SK-N-SH (cell line): ENCODE data around the gene RNF7. TPM values are rescaled to one million over a fixed set of nuclear protein-coding genes. Genes with fewer than 3 reads are reported as not detected.

Experiments
- CTCF ChIA-PET: fragments of 300-600, 350-600 bp; formaldehyde crosslinking; extraction: SDS; loops from one replicate; lab custom pipeline; 2021; lab: Yijun Ruan, JAX
- POLR2A ChIA-PET: fragments of 350-600 bp; sonication (Branson Sonifier 250); formaldehyde crosslinking; extraction: SDS; loops from one replicate; lab custom pipeline; 2020; ENCODE audit warnings: antibody characterized with exemption, inconsistent platforms; lab: Yijun Ruan, JAX
- DNase-seq: peaks from one replicate; pipeline ENCODE4 v3.0.0; 2012
- H2AFZ ChIP-seq: fragments of 200-600 bp; sonication (generic); 2 replicates; pipeline ENCODE4 v1.8.1; 2016; ENCODE audit warnings: antibody characterized with exemption, mild to moderate bottlenecking, low read depth
- H3F3A ChIP-seq: fragments of 200-600 bp; sonication (generic); replicated peaks from 2 replicates; pipeline ENCODE3; 2016; ENCODE audit warnings: antibody characterized with exemption, mild to moderate bottlenecking; ENCODE audit not compliant: insufficient read depth
- H3K27ac ChIP-seq, 2 experiments: fragments of 200-500 bp in 1 of 2; fragments of 200-600 bp in 1 of 2; sonication (Bioruptor generic) in 1 of 2; sonication (generic), shearing (Covaris generic) in 1 of 2; 2 replicates each; pipeline versions ENCODE4 v1.5.1 to v1.6.1; 2014 to 2016; ENCODE audit warnings: low read depth in 2 of 2, inconsistent platforms in 1 of 2, low read length in 1 of 2, mild to moderate bottlenecking in 1 of 2, mixed read lengths in 1 of 2
- H3K27me3 ChIP-seq: fragments of 200-600 bp; sonication (generic), shearing (Covaris generic); 2 replicates; pipeline ENCODE4 v1.6.1; 2016; ENCODE audit warnings: mixed run types; ENCODE audit not compliant: insufficient read depth
- H3K36me3 ChIP-seq, 2 experiments: fragments of 200-500 bp in 1 of 2; fragments of 200-600 bp in 1 of 2; sonication (Bioruptor generic) in 1 of 2; sonication (generic) in 1 of 2; replicated peaks in 1 of 2; 2 replicates each; pipeline versions ENCODE3 to v1.5.1; 2014 to 2016; ENCODE audit warnings: low read length in 1 of 2, mild to moderate bottlenecking in 1 of 2; ENCODE audit not compliant: insufficient read depth in 2 of 2, control insufficient read depth in 1 of 2
- H3K4me1 ChIP-seq, 2 experiments: fragments of 200-500 bp in 1 of 2; fragments of 200-600 bp in 1 of 2; sonication (Bioruptor generic) in 1 of 2; sonication (generic), shearing (Covaris generic) in 1 of 2; 2 replicates each; pipeline versions ENCODE4 v1.5.1 to v1.6.1; 2014 to 2016; ENCODE audit warnings: low read depth in 1 of 2, low read length in 1 of 2, mixed run types in 1 of 2; ENCODE audit not compliant: insufficient read depth in 2 of 2, control insufficient read depth in 1 of 2
- H3K4me2 ChIP-seq: fragments of 200-600 bp; sonication (generic), shearing (Covaris generic); 2 replicates; pipeline ENCODE4 v1.6.1; 2017; ENCODE audit warnings: mixed run types
- H3K4me3 ChIP-seq, 2 experiments: fragments of 200-500 bp in 1 of 2; fragments of 200-600 bp in 1 of 2; sonication (Bioruptor generic) in 1 of 2; sonication (generic), shearing (Covaris generic) in 1 of 2; 2 replicates each; pipeline versions ENCODE4 v1.5.1 to v1.8.1; 2014 to 2016; ENCODE audit warnings: low read depth in 2 of 2, inconsistent platforms in 1 of 2, low read length in 1 of 2, mild to moderate bottlenecking in 1 of 2, mixed read lengths in 1 of 2, moderate library complexity in 1 of 2
- H3K79me2 ChIP-seq: fragments of 200-600 bp; sonication (generic); 2 replicates; pipeline ENCODE4 v1.8.1; 2017; ENCODE audit warnings: mild to moderate bottlenecking; ENCODE audit not compliant: insufficient read depth
- H3K9ac ChIP-seq: fragments of 200-600 bp; sonication (generic); 2 replicates; pipeline ENCODE4 v1.6.1; 2017; ENCODE audit warnings: mixed run types
- H3K9me2 ChIP-seq: fragments of 200-600 bp; sonication (generic); 2 replicates; pipeline ENCODE4 v1.6.1; 2017; ENCODE audit warnings: mixed run types
- H3K9me3 ChIP-seq: fragments of 200-600 bp; sonication (generic); 2 replicates; pipeline ENCODE4 v1.6.1; 2017; ENCODE audit warnings: mixed run types, mild to moderate bottlenecking, moderate library complexity
- H4K20me1 ChIP-seq: fragments of 200-600 bp; sonication (generic); 2 replicates; pipeline ENCODE4 v1.6.1; 2017; ENCODE audit warnings: mild to moderate bottlenecking, mixed run types; ENCODE audit not compliant: insufficient read depth
- CHD2 ChIP-seq: fragments of 150-350 bp; IDR thresholded peaks from 2 replicates; pipeline ENCODE4 v1.6.1; 2018; ENCODE audit warnings: low read length; ENCODE audit not compliant: partially characterized antibody
- EP300 ChIP-seq, 2 experiments: IDR thresholded peaks; 2 replicates each; pipeline versions ENCODE4 v1.4.0 to v1.6.1; 2012; ENCODE audit warnings: borderline replicate concordance in 1 of 2, low read depth in 1 of 2, low read length in 1 of 2
- EZH2phosphoT487 ChIP-seq: fragments of 200-600 bp; sonication (generic); IDR thresholded peaks from 2 replicates; pipeline ENCODE4 v1.6.1; 2017; ENCODE audit warnings: low read depth, mixed run types, mild to moderate bottlenecking, antibody characterized with exemption, moderate library complexity, borderline replicate concordance
- FOXJ3 ChIP-seq: sonication (generic); formaldehyde crosslinking; IDR thresholded peaks from 2 replicates; pipeline ENCODE4 v1.5.1; 2020; ENCODE audit warnings: mild to moderate bottlenecking, missing genetic modification reagents
- FOXM1 ChIP-seq: IDR thresholded peaks from 2 replicates; pipeline ENCODE4 v1.4.0; 2012; ENCODE audit warnings: low read depth, mild to moderate bottlenecking
- GABPA ChIP-seq: IDR thresholded peaks from 2 replicates; pipeline ENCODE4 v1.4.0; 2012; ENCODE audit warnings: low read depth, mild to moderate bottlenecking
- GATA2 ChIP-seq: sonication (generic); formaldehyde crosslinking; IDR thresholded peaks from 2 replicates; pipeline ENCODE4 v1.5.0; 2020; ENCODE audit warnings: mild to moderate bottlenecking, missing genetic modification reagents
- MEF2A ChIP-seq: IDR thresholded peaks from 2 replicates; pipeline ENCODE4 v1.4.0; 2012; ENCODE audit warnings: low read depth, borderline replicate concordance
- MXI1 ChIP-seq: IDR thresholded peaks from 2 replicates; pipeline ENCODE4 v1.6.1; 2012; ENCODE audit warnings: mild to moderate bottlenecking, low read depth, low read length, improper control_type of control experiment
- NFIC ChIP-seq: IDR thresholded peaks from 2 replicates; pipeline ENCODE4 v1.4.0; 2012; ENCODE audit warnings: borderline replicate concordance
- NRF1 ChIP-seq: IDR thresholded peaks from 2 replicates; pipeline ENCODE4 v1.6.1; 2012; ENCODE audit warnings: low read depth, mild to moderate bottlenecking, low read length
- RAD21 ChIP-seq: IDR thresholded peaks from 2 replicates; pipeline ENCODE4 v1.6.1; 2012; ENCODE audit warnings: mild to moderate bottlenecking, low read length
- RCOR1 ChIP-seq: fragments of 150-350 bp; IDR thresholded peaks from 2 replicates; pipeline ENCODE4 v1.6.1; 2017; ENCODE audit warnings: antibody characterized with exemption, low read length
- RFX5 ChIP-seq: IDR thresholded peaks from 2 replicates; pipeline ENCODE4 v1.6.1; 2012; ENCODE audit warnings: mild to moderate bottlenecking, improper control_type of control experiment, low read length
- SIN3A ChIP-seq: IDR thresholded peaks from 2 replicates; pipeline ENCODE4 v1.6.1; 2012; ENCODE audit warnings: low read depth, mild to moderate bottlenecking, low read length, moderate library complexity, borderline replicate concordance
- SMC3 ChIP-seq: IDR thresholded peaks from 2 replicates; pipeline ENCODE4 v1.6.1; 2012; ENCODE audit warnings: low read depth, low read length, improper control_type of control experiment
- TEAD4 ChIP-seq: IDR thresholded peaks from 2 replicates; pipeline ENCODE4 v1.4.0; 2012; ENCODE audit warnings: mild to moderate bottlenecking, borderline replicate concordance; ENCODE audit not compliant: insufficient read depth
- YY1 ChIP-seq: IDR thresholded peaks from 2 replicates; pipeline ENCODE4 v1.4.0; 2012; ENCODE audit warnings: low read depth, mild to moderate bottlenecking
- WGBS: methylation state at CpG from one replicate; pipeline ENCODE4 v1.1.6; 2017; ENCODE audit warnings: low lambda C conversion rate; 5-methylcytosine and 5-hydroxymethylcytosine counted together
- polyA plus RNA-seq, 3 experiments: library from polyadenylated mRNA; depleted of rRNA; stranded (reverse); fragments of >200 nt; gene quantifications; 2 replicates each; pipeline ENCODE4 v1.2.3, GENCODE V29; 2012
- TF ChIP-seq, protein P1 (sequence below): fragments of 150-350 bp; IDR thresholded peaks from 2 replicates; pipeline ENCODE4 v1.6.1; 2017; ENCODE audit warnings: antibody characterized with exemption, low read length, low read depth, borderline replicate concordance
- TF ChIP-seq, protein P2 (sequence below): IDR thresholded peaks from 2 replicates; pipeline ENCODE4 v1.4.0; 2012; ENCODE audit warnings: low read depth, borderline replicate concordance
- TF ChIP-seq, protein P3 (sequence below): IDR thresholded peaks from 2 replicates; pipeline ENCODE4; 2012
- TF ChIP-seq, protein P4 (sequence below): fragments of 150-350 bp; IDR thresholded peaks from 2 replicates; pipeline ENCODE4 v1.6.1; 2016; ENCODE audit warnings: mild to moderate bottlenecking, low read depth, low read length

Gene RNF7
- polyA plus RNA-seq, 1 of the 3 experiments (the other 2 are of a cell fraction): 77.1 TPM

DNA sequence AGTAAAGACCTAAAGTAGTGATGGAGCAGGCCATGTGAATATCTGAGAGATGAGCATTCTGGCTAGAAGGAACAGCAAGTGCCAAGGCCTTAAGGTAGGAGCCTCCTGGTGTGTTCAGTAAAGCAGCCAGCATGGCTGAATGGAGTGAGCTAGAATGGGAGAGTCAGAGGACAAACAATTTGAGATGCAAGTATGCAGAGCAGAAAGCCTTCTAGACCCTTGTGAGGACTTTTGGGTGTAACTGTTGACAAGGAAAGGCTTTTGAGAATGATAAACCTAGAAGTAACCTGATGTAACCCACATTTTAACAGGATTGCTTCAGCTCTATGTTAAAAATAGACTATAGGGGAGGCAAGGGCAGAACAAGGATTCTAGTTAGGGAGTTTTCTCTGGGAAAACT lies 14.8 kb upstream of the RNF7 start:
- H3K79me2 ChIP-seq: no peaks in the 10 kb centered on the region
- POLR2A ChIA-PET: no interaction called here
- H3K4me1 ChIP-seq: no peaks in the 10 kb centered on the region
- no peaks in the 10 kb centered on the region for H3K27me3 ChIP-seq
- TF ChIP-seq EP300 (IDR thresholded peaks at IDR 0.05; ENCODE audit: borderline replicate concordance in 1 of 2, low read depth in 1 of 2, low read length in 1 of 2): no peak
- TF ChIP-seq CHD2: no peak
- no peak for TF ChIP-seq FOXJ3
- TF ChIP-seq, protein P1, sequence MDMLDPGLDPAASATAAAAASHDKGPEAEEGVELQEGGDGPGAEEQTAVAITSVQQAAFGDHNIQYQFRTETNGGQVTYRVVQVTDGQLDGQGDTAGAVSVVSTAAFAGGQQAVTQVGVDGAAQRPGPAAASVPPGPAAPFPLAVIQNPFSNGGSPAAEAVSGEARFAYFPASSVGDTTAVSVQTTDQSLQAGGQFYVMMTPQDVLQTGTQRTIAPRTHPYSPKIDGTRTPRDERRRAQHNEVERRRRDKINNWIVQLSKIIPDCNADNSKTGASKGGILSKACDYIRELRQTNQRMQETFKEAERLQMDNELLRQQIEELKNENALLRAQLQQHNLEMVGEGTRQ: no peak
- no peak for TF ChIP-seq FOXM1
- no peaks in the 10 kb centered on the region for H3K9me2 ChIP-seq
- no peak overlapping the region for H3K4me3 ChIP-seq
- H4K20me1 ChIP-seq: no peaks in the 10 kb centered on the region
- CTCF ChIA-PET: interaction anchor here (1.0 to 2.8 kb wide), 2 partner anchors 14 to 15 kb away, joined by 3 to 8 read pairs; partner anchors contain the start of gene RNF7
- H3K9ac ChIP-seq: no peak overlapping the region
- H3K27ac ChIP-seq: no peak overlapping the region
- H3F3A ChIP-seq: no peaks in the 10 kb centered on the region
- H3K36me3 ChIP-seq: no peaks in the 10 kb centered on the region
- DNase-seq: no peak
- H3K4me2 ChIP-seq: no peak overlapping the region
- no peaks in the 10 kb centered on the region for H3K9me3 ChIP-seq
- no peak overlapping the region for H2AFZ ChIP-seq

DNA sequence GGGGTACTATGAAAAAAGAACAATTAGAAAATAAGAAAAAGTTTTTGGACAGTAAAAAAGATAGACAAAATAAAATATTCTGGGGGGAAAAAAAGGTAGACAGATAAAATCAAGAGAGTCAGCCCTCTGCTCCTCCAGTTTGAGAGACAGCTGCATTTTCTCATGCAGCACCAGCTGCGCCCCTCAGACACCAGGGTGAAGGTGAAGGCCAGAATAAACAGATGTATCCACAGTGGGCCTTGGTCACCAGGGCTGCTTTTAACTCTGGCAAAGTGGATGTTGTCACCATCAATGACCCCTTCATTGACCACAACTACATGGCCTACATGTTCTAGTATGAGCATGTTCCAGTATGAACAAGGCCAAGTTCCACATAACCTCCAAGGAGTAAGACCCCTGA lies 13.9 kb upstream of the RNF7 start:
- Histone ChIP-seq H3K9me3 (no peaks in the 10 kb centered on the region), H3K27me3 (no peaks in the 10 kb centered on the region), H3K9ac (no peak overlapping the region), H2AFZ (no peak overlapping the region), H3K4me2 (no peak overlapping the region), H3K9me2 (no peaks in the 10 kb centered on the region), H4K20me1 (no peaks in the 10 kb centered on the region), H3K4me3 (no peak overlapping the region), H3F3A (no peaks in the 10 kb centered on the region), H3K4me1 (no peaks in the 10 kb centered on the region), H3K36me3 (no peaks in the 10 kb centered on the region), H3K79me2 (no peaks in the 10 kb centered on the region), H3K27ac (no peak overlapping the region)
- TF ChIP-seq RAD21 (no peak), RCOR1 (no peak), MXI1 (no peak), NRF1 (no peak), SIN3A (no peak), YY1 (no peak), FOXJ3 (no peak), NFIC (no peak), EZH2phosphoT487 (no peak), RFX5 (no peak), SMC3 (no peak), MEF2A (no peak), FOXM1 (no peak), CHD2 (no peak), GABPA (no peak), GATA2 (no peak), TEAD4 (no peak)
- TF ChIP-seq, protein P2, sequence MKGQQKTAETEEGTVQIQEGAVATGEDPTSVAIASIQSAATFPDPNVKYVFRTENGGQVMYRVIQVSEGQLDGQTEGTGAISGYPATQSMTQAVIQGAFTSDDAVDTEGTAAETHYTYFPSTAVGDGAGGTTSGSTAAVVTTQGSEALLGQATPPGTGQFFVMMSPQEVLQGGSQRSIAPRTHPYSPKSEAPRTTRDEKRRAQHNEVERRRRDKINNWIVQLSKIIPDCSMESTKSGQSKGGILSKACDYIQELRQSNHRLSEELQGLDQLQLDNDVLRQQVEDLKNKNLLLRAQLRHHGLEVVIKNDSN: no peak
- TF ChIP-seq, protein P3, sequence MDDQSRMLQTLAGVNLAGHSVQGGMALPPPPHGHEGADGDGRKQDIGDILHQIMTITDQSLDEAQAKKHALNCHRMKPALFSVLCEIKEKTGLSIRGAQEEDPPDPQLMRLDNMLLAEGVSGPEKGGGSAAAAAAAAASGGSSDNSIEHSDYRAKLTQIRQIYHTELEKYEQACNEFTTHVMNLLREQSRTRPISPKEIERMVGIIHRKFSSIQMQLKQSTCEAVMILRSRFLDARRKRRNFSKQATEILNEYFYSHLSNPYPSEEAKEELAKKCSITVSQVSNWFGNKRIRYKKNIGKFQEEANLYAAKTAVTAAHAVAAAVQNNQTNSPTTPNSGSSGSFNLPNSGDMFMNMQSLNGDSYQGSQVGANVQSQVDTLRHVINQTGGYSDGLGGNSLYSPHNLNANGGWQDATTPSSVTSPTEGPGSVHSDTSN: no peak
- TF ChIP-seq, protein P4, sequence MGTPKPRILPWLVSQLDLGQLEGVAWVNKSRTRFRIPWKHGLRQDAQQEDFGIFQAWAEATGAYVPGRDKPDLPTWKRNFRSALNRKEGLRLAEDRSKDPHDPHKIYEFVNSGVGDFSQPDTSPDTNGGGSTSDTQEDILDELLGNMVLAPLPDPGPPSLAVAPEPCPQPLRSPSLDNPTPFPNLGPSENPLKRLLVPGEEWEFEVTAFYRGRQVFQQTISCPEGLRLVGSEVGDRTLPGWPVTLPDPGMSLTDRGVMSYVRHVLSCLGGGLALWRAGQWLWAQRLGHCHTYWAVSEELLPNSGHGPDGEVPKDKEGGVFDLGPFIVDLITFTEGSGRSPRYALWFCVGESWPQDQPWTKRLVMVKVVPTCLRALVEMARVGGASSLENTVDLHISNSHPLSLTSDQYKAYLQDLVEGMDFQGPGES: no peak
- DNase-seq: no peak
- POLR2A ChIA-PET: no interaction called here
- CTCF ChIA-PET: interaction anchor here (1.0 to 2.8 kb wide), 2 partner anchors 13 to 14 kb away, joined by 3 to 8 read pairs; partner anchors contain the start of gene RNF7
- 92% methylated on average over 1 of the region's 1 CpG for WGBS
